GM19438 (cell line): Measurements from ENCODE around the gene RHEX.
A peak's percentile ranks its signal among the peaks of the same experiment; 100 is the strongest.
"Not testable (repeated sequence)": the region's sequence is repeated elsewhere in the genome, so short reads cannot be mapped to it uniquely, and the experiment has no call there.

Source experiments
- ATAC-seq: cut with Tn5 transposase; IDR thresholded peaks from one replicate; pipeline ENCODE4 v1.9.1; 2021; ENCODE audit warnings: low read depth; ENCODE audit not compliant: unreplicated experiment

Gene RHEX

GRCh38 chr1:206052919-206053610, at the start of gene RHEX:
RHEX (plus strand) TSS chr1:206053173; CDS start chr1:206097829, 44,656 bp downstream.
- not testable (repeated sequence) for ATAC-seq

GRCh38 chr1:206003854-206004800, 48.8 kb upstream of the RHEX start:
- ATAC-seq: no peak

GRCh38 chr1:206004826-206005225, 48.1 kb upstream of the RHEX start:
- ATAC-seq: no peak

- no peak for ATAC-seq
Observed at GRCh38 chr1:206005234-206005633, 47.7 kb upstream of the RHEX start.

- ATAC-seq: no peak
Observed at GRCh38 chr1:206005778-206006180, 47.2 kb upstream of the RHEX start.

- no peak for ATAC-seq
Observed at GRCh38 chr1:206006946-206007345, 46.0 kb upstream of the RHEX start.

GRCh38 chr1:206010060-206010459, 42.9 kb upstream of the RHEX start:
- no peak for ATAC-seq

GRCh38 chr1:206011057-206011456, 41.9 kb upstream of the RHEX start:
- ATAC-seq: no peak

- ATAC-seq: peak; percentile 96
Observed at GRCh38 chr1:206012086-206012859, 40.7 kb upstream of the RHEX start.

GRCh38 chr1:206013026-206013795, 39.8 kb upstream of the RHEX start:
- ATAC-seq: no peak

- no peak for ATAC-seq
Observed at GRCh38 chr1:206014601-206015000, 38.4 kb upstream of the RHEX start.

- no peak for ATAC-seq
Observed at GRCh38 chr1:206015071-206015470, 37.9 kb upstream of the RHEX start.

GRCh38 chr1:206020393-206021007, 32.5 kb upstream of the RHEX start:
- ATAC-seq: no peak

- no peak for ATAC-seq
Observed at GRCh38 chr1:206021008-206021625, 31.9 kb upstream of the RHEX start.

- ATAC-seq: no peak
Observed at GRCh38 chr1:206021626-206022365, 31.2 kb upstream of the RHEX start.

- no peak for ATAC-seq
Observed at GRCh38 chr1:206022766-206023165, 30.2 kb upstream of the RHEX start.

- no peak for ATAC-seq
Observed at GRCh38 chr1:206023695-206024094, 29.3 kb upstream of the RHEX start, which contains the start of gene CTSE. CTSE (minus strand) TSS chr1:206023895; CDS start chr1:206023791, 104 bp downstream.

GRCh38 chr1:206025283-206025820, 27.6 kb upstream of the RHEX start:
- no peak for ATAC-seq
